ENCODE results near the gene PRPF6. TPM values are rescaled to one million over a fixed set of nuclear protein-coding genes. Genes with fewer than 3 reads are reported as not detected.

PRPF6 gene
- total and polyA plus RNA-seq, 2 of the 13 experiments (the other 11 are each of a cell fraction or from before 2014, with no cell fraction given): 63.7 to 101 TPM

DNA sequence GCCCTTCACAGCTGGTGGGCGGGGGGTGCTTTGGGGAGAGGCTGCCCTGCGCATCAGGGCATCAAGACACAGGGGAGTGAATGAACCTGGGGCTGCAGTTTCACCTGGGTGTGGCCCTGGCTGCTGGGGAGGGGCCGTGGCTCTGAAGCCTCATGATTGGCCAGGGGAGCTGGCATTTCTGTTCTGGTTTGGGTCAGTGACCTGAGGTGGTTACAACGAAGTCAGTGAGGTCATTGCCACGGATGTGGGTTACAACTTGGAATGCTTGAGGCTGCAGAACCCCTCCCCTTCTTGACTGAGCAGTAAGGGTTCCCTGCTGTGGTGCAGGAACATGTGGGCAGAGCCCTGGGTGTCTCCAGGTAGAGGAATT, 85.0 kb downstream of the PRPF6 start (continued):
- TF ChIP-seq NCOA2 (CRISPR knock-in tag; IDR thresholded peaks at IDR 0.05) (no peak), FOXA1 (IDR thresholded peaks at IDR 0.05) (no peak), FOXA1 (CRISPR knock-in tag; IDR thresholded peaks at IDR 0.05) (no peak), TP53 (CRISPR knock-in tag; conservative IDR thresholded peaks at IDR 0.05) (no peak), FOXA3 (CRISPR knock-in tag; IDR thresholded peaks at IDR 0.05) (0 out of 2 replicates have a peak, but pooled peaks have one; percentile 7), CREM (IDR thresholded peaks at IDR 0.05) (no peak), CREM (CRISPR knock-in tag; IDR thresholded peaks at IDR 0.05) (no peak), TOE1 (CRISPR knock-in tag; IDR thresholded peaks at IDR 0.05) (no peak), NR2F6 (IDR thresholded peaks at IDR 0.05) (0 out of 2 replicates have a peak, but pooled peaks have one; percentile 30), NR2F6 (CRISPR knock-in tag; IDR thresholded peaks at IDR 0.05) (peak; percentile 58), ZNF205 (CRISPR knock-in tag; IDR thresholded peaks at IDR 0.05) (no peak), ZFP62 (CRISPR knock-in tag; IDR thresholded peaks at IDR 0.05) (no peak), ZKSCAN8 (CRISPR knock-in tag; IDR thresholded peaks at IDR 0.05; ENCODE audit: borderline replicate concordance) (no peak), KAT7 (CRISPR knock-in tag; IDR thresholded peaks at IDR 0.05; ENCODE audit: borderline replicate concordance) (no peak), RFXAP (CRISPR knock-in tag; IDR thresholded peaks at IDR 0.05; ENCODE audit: borderline replicate concordance) (no peak), MAFF (IDR thresholded peaks at IDR 0.05; ENCODE audit: low read depth, low read length) (no peak), ELF1 (CRISPR knock-in tag; IDR thresholded peaks at IDR 0.05) (no peak), ELF4 (CRISPR knock-in tag; IDR thresholded peaks at IDR 0.05; ENCODE audit: borderline replicate concordance) (no peak), BORCS8-MEF2B (CRISPR knock-in tag; IDR thresholded peaks at IDR 0.05) (no peak), POLR2AphosphoS2 (IDR thresholded peaks at IDR 0.05; ENCODE audit: low read depth, low read length) (no peak)
- TF ChIP-seq, protein P1, sequence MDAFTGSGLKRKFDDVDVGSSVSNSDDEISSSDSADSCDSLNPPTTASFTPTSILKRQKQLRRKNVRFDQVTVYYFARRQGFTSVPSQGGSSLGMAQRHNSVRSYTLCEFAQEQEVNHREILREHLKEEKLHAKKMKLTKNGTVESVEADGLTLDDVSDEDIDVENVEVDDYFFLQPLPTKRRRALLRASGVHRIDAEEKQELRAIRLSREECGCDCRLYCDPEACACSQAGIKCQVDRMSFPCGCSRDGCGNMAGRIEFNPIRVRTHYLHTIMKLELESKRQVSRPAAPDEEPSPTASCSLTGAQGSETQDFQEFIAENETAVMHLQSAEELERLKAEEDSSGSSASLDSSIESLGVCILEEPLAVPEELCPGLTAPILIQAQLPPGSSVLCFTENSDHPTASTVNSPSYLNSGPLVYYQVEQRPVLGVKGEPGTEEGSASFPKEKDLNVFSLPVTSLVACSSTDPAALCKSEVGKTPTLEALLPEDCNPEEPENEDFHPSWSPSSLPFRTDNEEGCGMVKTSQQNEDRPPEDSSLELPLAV (CRISPR knock-in tag; conservative IDR thresholded peaks at IDR 0.05; ENCODE audit: low read depth): no peak
- TF ChIP-seq, protein P2, sequence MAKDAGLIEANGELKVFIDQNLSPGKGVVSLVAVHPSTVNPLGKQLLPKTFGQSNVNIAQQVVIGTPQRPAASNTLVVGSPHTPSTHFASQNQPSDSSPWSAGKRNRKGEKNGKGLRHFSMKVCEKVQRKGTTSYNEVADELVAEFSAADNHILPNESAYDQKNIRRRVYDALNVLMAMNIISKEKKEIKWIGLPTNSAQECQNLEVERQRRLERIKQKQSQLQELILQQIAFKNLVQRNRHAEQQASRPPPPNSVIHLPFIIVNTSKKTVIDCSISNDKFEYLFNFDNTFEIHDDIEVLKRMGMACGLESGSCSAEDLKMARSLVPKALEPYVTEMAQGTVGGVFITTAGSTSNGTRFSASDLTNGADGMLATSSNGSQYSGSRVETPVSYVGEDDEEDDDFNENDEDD (CRISPR knock-in tag; IDR thresholded peaks at IDR 0.05; ENCODE audit: borderline replicate concordance): no peak
- TF ChIP-seq, protein P3, sequence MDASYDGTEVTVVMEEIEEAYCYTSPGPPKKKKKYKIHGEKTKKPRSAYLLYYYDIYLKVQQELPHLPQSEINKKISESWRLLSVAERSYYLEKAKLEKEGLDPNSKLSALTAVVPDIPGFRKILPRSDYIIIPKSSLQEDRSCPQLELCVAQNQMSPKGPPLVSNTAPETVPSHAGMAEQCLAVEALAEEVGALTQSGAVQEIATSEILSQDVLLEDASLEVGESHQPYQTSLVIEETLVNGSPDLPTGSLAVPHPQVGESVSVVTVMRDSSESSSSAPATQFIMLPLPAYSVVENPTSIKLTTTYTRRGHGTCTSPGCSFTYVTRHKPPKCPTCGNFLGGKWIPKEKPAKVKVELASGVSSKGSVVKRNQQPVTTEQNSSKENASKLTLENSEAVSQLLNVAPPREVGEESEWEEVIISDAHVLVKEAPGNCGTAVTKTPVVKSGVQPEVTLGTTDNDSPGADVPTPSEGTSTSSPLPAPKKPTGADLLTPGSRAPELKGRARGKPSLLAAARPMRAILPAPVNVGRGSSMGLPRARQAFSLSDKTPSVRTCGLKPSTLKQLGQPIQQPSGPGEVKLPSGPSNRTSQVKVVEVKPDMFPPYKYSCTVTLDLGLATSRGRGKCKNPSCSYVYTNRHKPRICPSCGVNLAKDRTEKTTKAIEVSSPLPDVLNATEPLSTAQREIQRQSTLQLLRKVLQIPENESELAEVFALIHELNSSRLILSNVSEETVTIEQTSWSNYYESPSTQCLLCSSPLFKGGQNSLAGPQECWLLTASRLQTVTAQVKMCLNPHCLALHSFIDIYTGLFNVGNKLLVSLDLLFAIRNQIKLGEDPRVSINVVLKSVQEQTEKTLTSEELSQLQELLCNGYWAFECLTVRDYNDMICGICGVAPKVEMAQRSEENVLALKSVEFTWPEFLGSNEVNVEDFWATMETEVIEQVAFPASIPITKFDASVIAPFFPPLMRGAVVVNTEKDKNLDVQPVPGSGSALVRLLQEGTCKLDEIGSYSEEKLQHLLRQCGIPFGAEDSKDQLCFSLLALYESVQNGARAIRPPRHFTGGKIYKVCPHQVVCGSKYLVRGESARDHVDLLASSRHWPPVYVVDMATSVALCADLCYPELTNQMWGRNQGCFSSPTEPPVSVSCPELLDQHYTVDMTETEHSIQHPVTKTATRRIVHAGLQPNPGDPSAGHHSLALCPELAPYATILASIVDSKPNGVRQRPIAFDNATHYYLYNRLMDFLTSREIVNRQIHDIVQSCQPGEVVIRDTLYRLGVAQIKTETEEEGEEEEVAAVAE (CRISPR knock-in tag; IDR thresholded peaks at IDR 0.05; ENCODE audit: borderline replicate concordance): no peak
- TF ChIP-seq, protein P4, sequence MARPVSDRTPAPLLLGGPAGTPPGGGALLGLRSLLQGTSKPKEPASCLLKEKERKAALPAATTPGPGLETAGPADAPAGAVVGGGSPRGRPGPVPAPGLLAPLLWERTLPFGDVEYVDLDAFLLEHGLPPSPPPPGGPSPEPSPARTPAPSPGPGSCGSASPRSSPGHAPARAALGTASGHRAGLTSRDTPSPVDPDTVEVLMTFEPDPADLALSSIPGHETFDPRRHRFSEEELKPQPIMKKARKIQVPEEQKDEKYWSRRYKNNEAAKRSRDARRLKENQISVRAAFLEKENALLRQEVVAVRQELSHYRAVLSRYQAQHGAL (CRISPR knock-in tag; IDR thresholded peaks at IDR 0.05; ENCODE audit: not compliant biosample characterization): no peak
- TF ChIP-seq, protein P5, sequence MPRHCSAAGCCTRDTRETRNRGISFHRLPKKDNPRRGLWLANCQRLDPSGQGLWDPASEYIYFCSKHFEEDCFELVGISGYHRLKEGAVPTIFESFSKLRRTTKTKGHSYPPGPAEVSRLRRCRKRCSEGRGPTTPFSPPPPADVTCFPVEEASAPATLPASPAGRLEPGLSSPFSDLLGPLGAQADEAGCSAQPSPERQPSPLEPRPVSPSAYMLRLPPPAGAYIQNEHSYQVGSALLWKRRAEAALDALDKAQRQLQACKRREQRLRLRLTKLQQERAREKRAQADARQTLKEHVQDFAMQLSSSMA (CRISPR knock-in tag; IDR thresholded peaks at IDR 0.05): no peak
- TF ChIP-seq, protein P6, sequence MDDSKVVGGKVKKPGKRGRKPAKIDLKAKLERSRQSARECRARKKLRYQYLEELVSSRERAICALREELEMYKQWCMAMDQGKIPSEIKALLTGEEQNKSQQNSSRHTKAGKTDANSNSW (CRISPR knock-in tag; IDR thresholded peaks at IDR 0.05; ENCODE audit: borderline replicate concordance): no peak

Measured in HepG2 (cell line).